Activated CD4-positive, CD25-positive, alpha-beta regulatory T cell (primary cell): ENCODE data around the gene SLC18A3.

Experiments
- DNase-seq, 4 experiments: peaks; one replicate each; lab custom pipeline; 2025; lab: John Stamatoyannopoulos, UW

SLC18A3 gene

GRCh38 chr10:49627644-49628247 is 17.6 kb downstream of the SLC18A3 start:
- no peak for DNase-seq

- no peak for DNase-seq
These were observed 18.5 kb downstream of the SLC18A3 start for GRCh38 chr10:49628599-49628998.

- no peak for DNase-seq
These were observed 19.3 kb downstream of the SLC18A3 start for GRCh38 chr10:49629431-49629881.

GRCh38 chr10:49631975-49632374 is 21.9 kb downstream of the SLC18A3 start:
- no peak for DNase-seq

GRCh38 chr10:49632406-49633317 is 22.6 kb downstream of the SLC18A3 start:
- DNase-seq, result no peak

- no peak for DNase-seq
These were observed 23.4 kb downstream of the SLC18A3 start for GRCh38 chr10:49633327-49634068.

GRCh38 chr10:49634069-49634660 is 24.1 kb downstream of the SLC18A3 start:
- DNase-seq, result no peak

GRCh38 chr10:49642311-49642710 is 32.2 kb downstream of the SLC18A3 start:
- DNase-seq, result no peak

- DNase-seq, result no peak
These were observed 33.3 kb downstream of the SLC18A3 start for GRCh38 chr10:49643241-49644034.

GRCh38 chr10:49644035-49644646 is 34.0 kb downstream of the SLC18A3 start:
- no peak for DNase-seq

- DNase-seq, result no peak
These were observed 35.3 kb downstream of the SLC18A3 start for GRCh38 chr10:49645417-49645816.

GRCh38 chr10:49645871-49646870 is 36.1 kb downstream of the SLC18A3 start:
- DNase-seq, result no peak

- no peak for DNase-seq
These were observed 37.4 kb downstream of the SLC18A3 start for GRCh38 chr10:49647554-49647953.

GRCh38 chr10:49647985-49648795 is 38.1 kb downstream of the SLC18A3 start:
- DNase-seq, result no peak

- DNase-seq, result no peak
These were observed 39.2 kb downstream of the SLC18A3 start for GRCh38 chr10:49649294-49649693.

GRCh38 chr10:49649936-49650723 is 40.0 kb downstream of the SLC18A3 start:
- no peak for DNase-seq

- no peak for DNase-seq
These were observed 40.6 kb downstream of the SLC18A3 start for GRCh38 chr10:49650724-49651034.
